HT1080 (cell line): ENCODE data around the gene CCDC116. TPM values are rescaled to one million over a fixed set of nuclear protein-coding genes. Genes with fewer than 3 reads are reported as not detected.
"Not testable (repeated sequence)": the region's sequence is repeated elsewhere in the genome, so short reads cannot be mapped to it uniquely, and the experiment has no call there.

Source experiments
- DNase-seq: peaks from one replicate; pipeline ENCODE4 v3.0.0-alpha.2; 2015; ENCODE audit warnings: low read depth
- polyA plus RNA-seq, 2 experiments: library from polyadenylated mRNA; depleted of rRNA; stranded (reverse); fragments of >200 nt; gene quantifications; 2 replicates each; pipeline ENCODE4 v1.2.3, GENCODE V29; 2015
- total RNA-seq: library from RNA; depleted of rRNA; stranded (reverse); fragments of >200 nt; shearing (Covaris generic); gene quantifications from 2 replicates; pipeline ENCODE4 v1.2.3, GENCODE V29; 2014; rRNA removed

The CCDC116 gene
- total RNA-seq, result not detected in 2 replicates
- polyA plus RNA-seq (2015; cell fraction: cytosol; rRNA removed), result 0.03 and 0.37 TPM in 2 replicates
- polyA plus RNA-seq (2015; cell fraction: nucleus; rRNA removed), result 1.2 and 1.7 TPM in 2 replicates

GRCh38 chr22:21632237-21632895 is at the start of gene CCDC116:
Gene CCDC116 (plus strand): TSS chr22:21632760. CDS start chr22:21633182, 422 bp downstream.
- DNase-seq, result peak; percentile 29

- no peak for DNase-seq
Measured at GRCh38 chr22:21582801-21583740, 49.5 kb upstream of the CCDC116 start.

GRCh38 chr22:21585389-21585788 is 47.2 kb upstream of the CCDC116 start:
- no peak for DNase-seq

GRCh38 chr22:21587803-21588611 is 44.6 kb upstream of the CCDC116 start:
- DNase-seq, result no peak

- no peak for DNase-seq
Measured at GRCh38 chr22:21589396-21589795, 43.2 kb upstream of the CCDC116 start.

- DNase-seq, result no peak
Measured at GRCh38 chr22:21590809-21591641, 41.5 kb upstream of the CCDC116 start.

- DNase-seq, result no peak
Measured at GRCh38 chr22:21591695-21592094, 40.9 kb upstream of the CCDC116 start.

- no peak for DNase-seq
Measured at GRCh38 chr22:21592422-21592821, 40.1 kb upstream of the CCDC116 start.

GRCh38 chr22:21593406-21594232 is 38.9 kb upstream of the CCDC116 start:
- DNase-seq, result no peak

GRCh38 chr22:21594865-21595452 is 37.6 kb upstream of the CCDC116 start:
- DNase-seq, result no peak

GRCh38 chr22:21596356-21597135 is 36.0 kb upstream of the CCDC116 start:
- not testable (repeated sequence) for DNase-seq

GRCh38 chr22:21598302-21598701 is 34.3 kb upstream of the CCDC116 start:
- DNase-seq, result no peak

GRCh38 chr22:21599053-21599893 is 33.3 kb upstream of the CCDC116 start:
- no peak for DNase-seq

GRCh38 chr22:21602579-21602978 is 30.0 kb upstream of the CCDC116 start:
- no peak for DNase-seq

GRCh38 chr22:21603973-21604372 is 28.6 kb upstream of the CCDC116 start:
- DNase-seq, result no peak

- no peak for DNase-seq
Measured at GRCh38 chr22:21605887-21606564, 26.5 kb upstream of the CCDC116 start.

GRCh38 chr22:21606775-21607174 is 25.8 kb upstream of the CCDC116 start:
- no peak for DNase-seq
